Liver (tissue), 3 donors: Measurements from ENCODE around the gene FNDC8.

ENCODE experiments used
- CTCF ChIP-seq: fragments of 150-350 bp; IDR thresholded peaks from 2 replicates; pipeline ENCODE4 v1.5.1; 2017; ENCODE audit warnings: improper control_type of control experiment, low read depth, low read length; ENCODE audit not compliant: missing input control
- GABPA ChIP-seq, 2 donors: IDR thresholded peaks in 1 of 2; conservative IDR thresholded peaks in 1 of 2; 2 replicates each; pipeline ENCODE4 v1.6.1; 2016; ENCODE audit warnings: antibody characterized with exemption in 2 of 2, mild to moderate bottlenecking in 1 of 2, moderate library complexity in 1 of 2
- MAX ChIP-seq: IDR thresholded peaks from 2 replicates; pipeline ENCODE4 v1.6.1; 2016; ENCODE audit warnings: antibody characterized with exemption
- RAD21 ChIP-seq, 2 donors: IDR thresholded peaks; 2 replicates each; pipeline ENCODE4 v1.6.1; 2016; ENCODE audit warnings: antibody characterized with exemption in 2 of 2, mild to moderate bottlenecking in 2 of 2
- TF ChIP-seq, protein P1 (sequence below): IDR thresholded peaks from 2 replicates; pipeline ENCODE4 v1.6.1; 2016; ENCODE audit warnings: antibody characterized with exemption
- donor health status: healthy.
- donor health status: healthy.

GRCh38 chr17:35074711-35075707, 46.4 kb upstream of the FNDC8 start:
- TF ChIP-seq, protein P1, sequence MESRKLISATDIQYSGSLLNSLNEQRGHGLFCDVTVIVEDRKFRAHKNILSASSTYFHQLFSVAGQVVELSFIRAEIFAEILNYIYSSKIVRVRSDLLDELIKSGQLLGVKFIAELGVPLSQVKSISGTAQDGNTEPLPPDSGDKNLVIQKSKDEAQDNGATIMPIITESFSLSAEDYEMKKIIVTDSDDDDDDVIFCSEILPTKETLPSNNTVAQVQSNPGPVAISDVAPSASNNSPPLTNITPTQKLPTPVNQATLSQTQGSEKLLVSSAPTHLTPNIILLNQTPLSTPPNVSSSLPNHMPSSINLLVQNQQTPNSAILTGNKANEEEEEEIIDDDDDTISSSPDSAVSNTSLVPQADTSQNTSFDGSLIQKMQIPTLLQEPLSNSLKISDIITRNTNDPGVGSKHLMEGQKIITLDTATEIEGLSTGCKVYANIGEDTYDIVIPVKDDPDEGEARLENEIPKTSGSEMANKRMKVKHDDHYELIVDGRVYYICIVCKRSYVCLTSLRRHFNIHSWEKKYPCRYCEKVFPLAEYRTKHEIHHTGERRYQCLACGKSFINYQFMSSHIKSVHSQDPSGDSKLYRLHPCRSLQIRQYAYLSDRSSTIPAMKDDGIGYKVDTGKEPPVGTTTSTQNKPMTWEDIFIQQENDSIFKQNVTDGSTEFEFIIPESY, result no peak
- TF ChIP-seq CTCF (no peak), GABPA (IDR thresholded peaks at IDR 0.05 in 1 of 2, conservative IDR thresholded peaks at IDR 0.05 in 1 of 2) (no peak), RAD21 (IDR thresholded peaks at IDR 0.05) (peak in 1 of 2 donors; percentile 27), MAX (peak; percentile 38)
